ENCODE results near the gene OCA2. TPM values are rescaled to one million over a fixed set of nuclear protein-coding genes. Genes with fewer than 3 reads are reported as not detected.

The OCA2 gene
- total and polyA plus RNA-seq, 4 donors = 0.49 to 23.0 (median 2.3) TPM

GRCh38 chr15:27730868-27731267 lies 368.2 kb downstream of the OCA2 start:
- DNase-seq (no peak), ATAC-seq (ENCODE audit: insufficient read depth, low FRiP score) (no peak)
- H3K36me3 ChIP-seq (ENCODE audit: control insufficient read depth in 4 of 4, insufficient read depth in 4 of 4, low read length in 4 of 4) = no peaks in the 10 kb centered on the region
- H3K27me3 ChIP-seq (ENCODE audit: control insufficient read depth in 3 of 3, insufficient read depth in 3 of 3, low read length in 2 of 3) = no peaks in the 10 kb centered on the region
- TF ChIP-seq CTCF (IDR thresholded peaks at IDR 0.05; ENCODE audit: control extremely low read depth, extremely low read depth) = no peak
- no peak overlapping the region for H3K4me3 ChIP-seq
- H3K27ac ChIP-seq (ENCODE audit: low read depth in 1 of 2, low read length in 1 of 2) = no peak overlapping the region
- H3K4me1 ChIP-seq (ENCODE audit: control insufficient read depth in 5 of 5, insufficient read depth in 5 of 5, low read length in 5 of 5) = peaks cover 0 to 4% (median 0%) of the 10 kb centered on the region in 5 donors
- H3K9me3 ChIP-seq (ENCODE audit: control insufficient read depth in 4 of 4, insufficient read depth in 3 of 4, low read length in 3 of 4) = peaks cover 0 to 9% (median 3%) of the 10 kb centered on the region in 4 donors
- no peak overlapping the region for H3K9ac ChIP-seq (ENCODE audit: insufficient read depth in 1 of 2, low read length in 2 of 2)

- ATAC-seq (ENCODE audit: insufficient read depth, low FRiP score) (no peak), DNase-seq (no peak)
- no peaks in the 10 kb centered on the region for H3K36me3 ChIP-seq (ENCODE audit: control insufficient read depth in 4 of 4, insufficient read depth in 4 of 4, low read length in 4 of 4)
- H3K9ac ChIP-seq (ENCODE audit: insufficient read depth in 1 of 2, low read length in 2 of 2) = no peak overlapping the region
- H3K27ac ChIP-seq (ENCODE audit: low read depth in 1 of 2, low read length in 1 of 2) = no peak overlapping the region
- no peak overlapping the region for H3K4me3 ChIP-seq
- WGBS, 2 donors = 75 to 85% methylated on average over 3 of the region's 3 CpGs
- H3K9me3 ChIP-seq (ENCODE audit: control insufficient read depth in 4 of 4, insufficient read depth in 3 of 4, low read length in 3 of 4) = peaks cover 0 to 4% (median 0%) of the 10 kb centered on the region in 4 donors
- no peak for TF ChIP-seq CTCF (IDR thresholded peaks at IDR 0.05; ENCODE audit: control extremely low read depth, extremely low read depth)
- peaks cover 0 to 7% (median 0%) of the 10 kb centered on the region in 5 donors for H3K4me1 ChIP-seq (ENCODE audit: control insufficient read depth in 5 of 5, insufficient read depth in 5 of 5, low read length in 5 of 5)
- no peaks in the 10 kb centered on the region for H3K27me3 ChIP-seq (ENCODE audit: control insufficient read depth in 3 of 3, insufficient read depth in 3 of 3, low read length in 2 of 3)
Observed at GRCh38 chr15:27725731-27726130, 373.4 kb downstream of the OCA2 start.

GRCh38 chr15:27723821-27724220 lies 375.3 kb downstream of the OCA2 start:
- no peak for TF ChIP-seq CTCF (IDR thresholded peaks at IDR 0.05; ENCODE audit: control extremely low read depth, extremely low read depth)
- ATAC-seq (ENCODE audit: insufficient read depth, low FRiP score) (no peak), DNase-seq (peak in 1 of 3 donors; percentile 16)
- peaks cover 0 to 6% (median 0%) of the 10 kb centered on the region in 4 donors for H3K9me3 ChIP-seq (ENCODE audit: control insufficient read depth in 4 of 4, insufficient read depth in 3 of 4, low read length in 3 of 4)
- H3K36me3 ChIP-seq (ENCODE audit: control insufficient read depth in 4 of 4, insufficient read depth in 4 of 4, low read length in 4 of 4) = no peaks in the 10 kb centered on the region
- WGBS, 2 donors = 54 to 74% methylated on average over 5 of the region's 5 CpGs
- H3K4me1 ChIP-seq (ENCODE audit: control insufficient read depth in 5 of 5, insufficient read depth in 5 of 5, low read length in 5 of 5) = peaks cover 0 to 7% (median 0%) of the 10 kb centered on the region in 5 donors
- H3K27ac ChIP-seq (ENCODE audit: low read depth in 1 of 2, low read length in 1 of 2) = no peak overlapping the region
- H3K27me3 ChIP-seq (ENCODE audit: control insufficient read depth in 3 of 3, insufficient read depth in 3 of 3, low read length in 2 of 3) = no peaks in the 10 kb centered on the region
- no peak overlapping the region for H3K4me3 ChIP-seq
- H3K9ac ChIP-seq (ENCODE audit: insufficient read depth in 1 of 2, low read length in 2 of 2) = no peak overlapping the region

GRCh38 chr15:27722102-27722501 lies 377.0 kb downstream of the OCA2 start:
- H3K9me3 ChIP-seq (ENCODE audit: control insufficient read depth in 4 of 4, insufficient read depth in 3 of 4, low read length in 3 of 4) = peaks cover 0 to 8% (median 3%) of the 10 kb centered on the region in 4 donors
- ATAC-seq (ENCODE audit: insufficient read depth, low FRiP score) (no peak), DNase-seq (peak in 1 of 3 donors; percentile 46)
- TF ChIP-seq CTCF (IDR thresholded peaks at IDR 0.05; ENCODE audit: control extremely low read depth, extremely low read depth) = no peak
- no peak overlapping the region for H3K9ac ChIP-seq (ENCODE audit: insufficient read depth in 1 of 2, low read length in 2 of 2)
- no peak overlapping the region for H3K27ac ChIP-seq (ENCODE audit: low read depth in 1 of 2, low read length in 1 of 2)
- WGBS, 2 donors = 80 to 88% methylated on average over 9 of the region's 9 CpGs
- no peaks in the 10 kb centered on the region for H3K36me3 ChIP-seq (ENCODE audit: control insufficient read depth in 4 of 4, insufficient read depth in 4 of 4, low read length in 4 of 4)
- H3K4me1 ChIP-seq (ENCODE audit: control insufficient read depth in 5 of 5, insufficient read depth in 5 of 5, low read length in 5 of 5) = peaks cover 0 to 7% (median 0%) of the 10 kb centered on the region in 5 donors
- H3K27me3 ChIP-seq (ENCODE audit: control insufficient read depth in 3 of 3, insufficient read depth in 3 of 3, low read length in 2 of 3) = no peaks in the 10 kb centered on the region
- H3K4me3 ChIP-seq = no peak overlapping the region

Measured in lung (tissue), 12 donors.